Stimulated activated naive CD8-positive, alpha-beta T cell treated with anti-CD3 and anti-CD28 coated beads, Interleukin-15, amount 100 ng/mL, for 72 hours (primary cell): ENCODE data around the gene MAP2K5.

Source experiments
- ATAC-seq: fragments of 150-1000 bp; cut with Tn5 transposase; 2 replicates; pipeline ENCODE4 v1.10.0; 2021; ENCODE audit warnings: mild to moderate bottlenecking, moderate library complexity
- DNase-seq, 2 donors: peaks; one replicate each; pipeline ENCODE4 v3.0.0; 2021 to 2022
- H3K27ac Mint-ChIP-seq, 2 donors: one replicate each; pipeline ENCODE4 v1.8.0; 2022; ENCODE audit warnings: mild to moderate bottlenecking in 2 of 2, mixed read lengths in 2 of 2, moderate library complexity in 2 of 2
- H3K27me3 Mint-ChIP-seq: one replicate; pipeline ENCODE4 v1.8.0; 2022; ENCODE audit warnings: mixed read lengths
- H3K4me1 Mint-ChIP-seq: one replicate; pipeline ENCODE4 v1.8.0; 2022; ENCODE audit warnings: mild to moderate bottlenecking, mixed read lengths
- H3K4me3 Mint-ChIP-seq, 2 donors: one replicate each; pipeline ENCODE4 v1.8.0; 2022; ENCODE audit warnings: mild to moderate bottlenecking in 2 of 2, mixed read lengths in 2 of 2, moderate library complexity in 1 of 2
- H3K9me3 Mint-ChIP-seq, 2 donors: one replicate each; pipeline ENCODE4 v1.8.0; 2022; ENCODE audit warnings: mixed read lengths in 2 of 2

Gene MAP2K5

DNA sequence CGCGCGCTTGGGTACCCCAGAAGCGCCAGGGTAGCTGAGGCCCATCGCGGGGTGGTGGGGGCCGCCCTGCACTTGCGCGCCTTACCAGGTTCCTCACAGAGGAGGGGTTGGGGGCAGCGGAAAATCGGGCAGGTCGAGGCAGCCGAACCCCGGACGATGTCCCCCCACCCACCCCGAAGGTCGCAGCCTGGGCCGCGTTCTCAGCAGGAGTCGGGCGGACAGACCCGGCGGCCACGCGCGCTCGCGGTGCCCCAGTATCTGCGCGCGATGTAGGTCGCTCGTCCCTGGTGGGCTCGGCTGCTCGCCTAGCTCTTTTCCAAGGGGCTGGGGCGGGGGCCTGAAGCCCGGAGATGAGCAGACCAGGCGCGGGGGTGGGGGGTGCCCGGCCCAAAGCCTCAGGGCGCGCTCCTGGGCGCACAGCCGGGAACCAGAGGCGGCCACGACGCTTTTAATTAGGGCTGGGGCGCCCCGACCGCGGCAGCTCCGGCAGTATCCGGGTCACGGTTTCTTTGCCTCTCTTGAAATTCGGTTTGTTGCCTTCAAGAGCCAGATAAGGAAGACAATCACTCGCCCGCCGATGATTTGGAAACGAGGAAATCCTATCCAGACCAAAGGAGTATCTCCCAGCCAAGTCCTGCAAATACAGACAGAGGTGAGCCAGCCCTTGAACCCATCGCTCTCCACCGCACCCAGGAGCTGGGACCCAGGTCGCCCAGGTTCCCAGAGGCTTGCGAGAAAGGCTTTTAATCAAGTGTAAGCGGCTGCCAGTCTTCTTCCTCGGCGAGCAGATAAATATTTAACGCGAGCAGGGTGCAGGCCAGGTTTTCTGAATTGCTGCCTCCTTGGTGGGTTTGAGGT is 287.4 kb downstream of the MAP2K5 start:
- no peaks in the 10 kb centered on the region for H3K9me3 Mint-ChIP-seq
- H3K4me1 Mint-ChIP-seq, result peaks cover 70% of the 10 kb centered on the region
- peak in 1 of 2 donors; percentile 18 for DNase-seq
- H3K4me3 Mint-ChIP-seq, result peak overlapping the region in 1 of 2 donors; percentile 60
- ATAC-seq, result no peak
- peaks cover 90% of the 10 kb centered on the region for H3K27me3 Mint-ChIP-seq
- H3K27ac Mint-ChIP-seq, result no peak overlapping the region

DNA sequence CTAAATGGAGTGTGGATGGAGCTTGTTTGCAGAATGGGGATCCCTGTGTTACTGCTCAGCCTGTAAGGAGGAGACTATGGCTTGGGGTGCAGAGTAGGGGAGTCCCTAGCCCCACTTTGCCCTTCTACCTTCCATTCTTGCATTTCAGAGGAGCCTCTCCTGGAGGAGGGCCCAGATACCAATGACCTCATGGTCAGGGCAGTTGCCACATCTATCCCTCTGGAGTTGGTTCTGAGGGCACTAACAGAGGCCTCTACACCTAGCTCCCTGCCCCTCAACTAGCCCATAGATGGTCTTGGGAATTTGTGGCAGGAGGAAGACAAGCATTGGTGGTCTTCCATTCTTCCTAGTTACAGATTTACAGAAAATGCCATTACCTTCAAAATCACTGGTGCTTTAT is 288.9 kb downstream of the MAP2K5 start:
- Mint-ChIP-seq H3K27me3 (peaks cover 90% of the 10 kb centered on the region), H3K4me3 (no peak overlapping the region), H3K9me3 (no peaks in the 10 kb centered on the region), H3K27ac (no peak overlapping the region), H3K4me1 (peaks cover 73% of the 10 kb centered on the region)
- DNase-seq, result peak in 1 of 2 donors; percentile 9
- ATAC-seq, result no peak

DNA sequence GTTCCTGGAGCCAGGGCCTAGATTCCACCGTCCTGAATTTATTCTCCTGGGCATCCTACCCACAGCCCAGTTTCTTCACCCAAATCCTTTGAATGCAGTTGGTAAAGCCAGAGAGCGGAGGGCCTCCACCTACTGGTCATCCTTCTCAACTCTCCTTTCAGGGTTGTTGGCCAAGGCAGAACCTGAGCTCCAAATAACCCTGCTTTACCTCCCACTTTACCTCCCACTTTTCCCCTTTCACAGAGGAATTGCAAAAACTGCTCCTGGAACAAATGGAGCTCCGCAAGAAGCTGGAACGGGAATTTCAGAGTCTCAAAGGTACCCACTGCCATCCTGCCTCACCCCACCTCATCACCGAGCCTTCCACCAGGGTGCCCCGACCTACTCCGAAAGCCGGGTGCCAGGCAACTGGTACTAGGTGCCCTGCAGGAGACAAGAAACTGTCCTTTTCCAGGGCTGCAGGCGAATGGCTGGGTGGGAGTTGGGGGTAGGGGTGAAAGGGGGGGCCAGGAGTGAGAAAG is 289.6 kb downstream of the MAP2K5 start:
- peak in 1 of 2 donors; percentile 18 for DNase-seq
- Mint-ChIP-seq H3K27ac (no peak overlapping the region), H3K27me3 (peaks cover 91% of the 10 kb centered on the region), H3K4me3 (no peak overlapping the region), H3K9me3 (no peaks in the 10 kb centered on the region), H3K4me1 (peaks cover 75% of the 10 kb centered on the region)
- no peak for ATAC-seq

DNA sequence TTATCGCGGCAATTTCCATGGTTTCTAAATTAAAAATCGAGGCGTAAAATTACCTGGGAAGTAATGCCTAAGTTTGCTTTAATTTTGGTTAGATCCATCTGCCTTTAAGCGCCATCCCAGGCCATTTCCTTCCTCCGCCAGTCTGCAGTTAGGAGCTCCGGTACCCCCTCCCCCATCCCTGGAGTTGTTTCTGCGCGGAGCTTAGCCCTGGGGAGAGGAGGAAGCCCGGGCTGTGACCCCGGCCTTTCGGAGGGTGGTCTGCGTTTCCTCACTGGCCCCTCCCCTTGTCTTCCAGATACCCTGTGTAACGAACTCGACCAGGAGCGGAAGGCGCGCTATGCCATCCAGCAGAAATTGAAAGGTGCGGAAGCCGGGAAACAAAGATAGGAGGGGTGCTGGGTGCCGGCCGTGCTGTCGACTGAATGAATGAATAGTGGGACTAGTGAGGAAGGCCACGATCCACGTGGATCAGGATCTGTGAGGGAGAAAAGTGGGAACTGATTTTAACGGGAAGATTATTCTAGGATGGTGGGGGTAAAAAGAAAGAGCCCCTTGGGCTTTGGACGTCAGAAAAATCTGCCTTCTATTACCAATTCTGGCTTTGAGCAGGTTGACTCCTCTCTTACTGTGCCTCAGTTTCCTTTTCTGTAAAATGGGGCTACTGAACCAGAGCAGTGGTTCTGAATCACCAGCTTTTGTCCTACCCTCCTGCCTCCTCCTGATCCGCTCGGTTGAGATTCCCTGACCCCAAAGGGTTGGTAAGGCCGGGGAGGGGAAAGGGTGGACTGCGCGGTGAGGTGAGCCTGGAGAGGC is 290.6 kb downstream of the MAP2K5 start:
- ATAC-seq, result no peak
- Mint-ChIP-seq H3K27ac (no peak overlapping the region), H3K4me3 (peak overlapping the region; percentile 73 to 88), H3K9me3 (no peaks in the 10 kb centered on the region), H3K4me1 (peaks cover 72% of the 10 kb centered on the region), H3K27me3 (peaks cover 98% of the 10 kb centered on the region)
- no peak for DNase-seq

DNA sequence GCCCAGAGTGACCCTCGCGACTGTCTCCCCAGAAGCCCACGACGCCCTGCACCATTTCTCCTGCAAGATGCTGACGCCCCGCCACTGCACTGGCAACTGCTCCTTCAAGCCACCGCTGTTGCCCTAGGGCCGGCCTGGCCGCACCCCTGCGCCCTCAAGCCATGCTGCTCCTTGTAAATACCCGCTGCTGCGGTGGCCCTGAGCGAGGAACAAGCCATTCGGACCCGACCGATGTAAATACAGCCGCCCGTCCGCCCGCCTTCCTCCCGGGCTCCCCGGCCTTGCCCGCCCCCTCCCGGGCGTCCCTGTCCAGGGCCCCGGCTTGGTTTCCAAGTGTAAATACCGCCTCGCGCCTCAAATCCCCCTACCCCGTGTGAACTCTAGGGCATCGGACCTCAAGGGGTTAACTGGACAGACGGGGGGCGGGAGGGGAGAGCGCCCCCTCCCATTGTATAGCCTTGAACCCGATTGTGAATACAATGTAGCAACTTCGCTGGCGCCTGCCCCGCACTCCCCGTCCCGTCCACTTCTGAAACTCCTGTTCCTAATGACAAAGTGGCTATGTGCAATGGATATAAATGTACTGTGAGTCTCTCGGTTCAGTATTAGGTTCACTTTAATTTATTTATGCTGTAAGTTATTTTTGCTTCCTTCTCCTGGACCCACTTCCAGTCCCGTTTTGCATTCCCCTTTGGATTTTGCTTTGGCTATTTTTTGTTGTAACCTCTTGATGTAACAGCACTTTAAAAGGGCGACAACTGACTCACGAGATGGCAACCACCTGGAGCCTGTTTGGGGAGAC is 291.4 kb downstream of the MAP2K5 start:
- H3K27ac Mint-ChIP-seq, result no peak overlapping the region
- DNase-seq (peak; percentile 44 to 51), ATAC-seq (peak; percentile 73)
- H3K4me3 Mint-ChIP-seq, result peak overlapping the region; percentile 73 to 88
- no peaks in the 10 kb centered on the region for H3K9me3 Mint-ChIP-seq
- H3K4me1 Mint-ChIP-seq, result peaks cover 71% of the 10 kb centered on the region
- peaks cover 95% of the 10 kb centered on the region for H3K27me3 Mint-ChIP-seq

DNA sequence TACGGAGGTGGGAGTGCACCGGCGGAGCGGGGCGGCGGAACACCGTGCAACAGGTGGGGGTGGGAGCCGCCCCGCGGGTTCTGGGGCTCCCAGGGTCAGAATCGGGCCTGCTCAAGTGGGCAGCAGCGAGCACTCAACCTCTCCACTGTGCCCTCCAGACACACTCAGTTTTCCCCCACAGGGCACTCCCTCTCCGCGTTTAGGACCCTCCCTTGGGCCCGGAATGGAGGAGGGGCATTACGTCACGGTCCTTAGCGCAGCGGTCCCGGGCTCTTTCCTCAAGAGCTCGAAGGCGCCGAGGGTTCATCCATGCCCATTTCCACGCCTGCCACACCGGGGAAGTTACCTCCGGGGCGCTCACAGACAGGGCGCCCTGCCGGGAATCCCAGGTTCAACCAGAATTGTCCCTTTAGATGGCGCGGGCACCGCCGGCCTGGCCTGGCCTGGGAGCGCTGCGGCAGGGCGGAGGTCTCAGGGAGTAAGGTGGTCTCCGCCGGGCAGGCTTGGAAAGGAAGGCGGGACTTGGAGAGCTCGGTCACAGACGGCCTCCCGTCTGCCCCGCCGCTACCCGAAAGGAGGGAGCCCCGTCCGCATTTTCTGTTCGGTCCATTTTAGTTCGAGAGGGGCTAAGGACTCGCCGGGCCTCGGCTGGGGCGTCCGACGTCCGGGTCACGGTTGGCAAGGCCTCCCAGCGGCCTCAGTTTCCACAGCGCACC is 292.2 kb downstream of the MAP2K5 start:
- Mint-ChIP-seq H3K4me3 (peak overlapping the region; percentile 73 to 88), H3K27me3 (peaks cover 87% of the 10 kb centered on the region), H3K4me1 (peaks cover 72% of the 10 kb centered on the region), H3K9me3 (no peaks in the 10 kb centered on the region), H3K27ac (no peak overlapping the region)
- DNase-seq, result peak in 1 of 2 donors; percentile 14
- ATAC-seq, result no peak

DNA sequence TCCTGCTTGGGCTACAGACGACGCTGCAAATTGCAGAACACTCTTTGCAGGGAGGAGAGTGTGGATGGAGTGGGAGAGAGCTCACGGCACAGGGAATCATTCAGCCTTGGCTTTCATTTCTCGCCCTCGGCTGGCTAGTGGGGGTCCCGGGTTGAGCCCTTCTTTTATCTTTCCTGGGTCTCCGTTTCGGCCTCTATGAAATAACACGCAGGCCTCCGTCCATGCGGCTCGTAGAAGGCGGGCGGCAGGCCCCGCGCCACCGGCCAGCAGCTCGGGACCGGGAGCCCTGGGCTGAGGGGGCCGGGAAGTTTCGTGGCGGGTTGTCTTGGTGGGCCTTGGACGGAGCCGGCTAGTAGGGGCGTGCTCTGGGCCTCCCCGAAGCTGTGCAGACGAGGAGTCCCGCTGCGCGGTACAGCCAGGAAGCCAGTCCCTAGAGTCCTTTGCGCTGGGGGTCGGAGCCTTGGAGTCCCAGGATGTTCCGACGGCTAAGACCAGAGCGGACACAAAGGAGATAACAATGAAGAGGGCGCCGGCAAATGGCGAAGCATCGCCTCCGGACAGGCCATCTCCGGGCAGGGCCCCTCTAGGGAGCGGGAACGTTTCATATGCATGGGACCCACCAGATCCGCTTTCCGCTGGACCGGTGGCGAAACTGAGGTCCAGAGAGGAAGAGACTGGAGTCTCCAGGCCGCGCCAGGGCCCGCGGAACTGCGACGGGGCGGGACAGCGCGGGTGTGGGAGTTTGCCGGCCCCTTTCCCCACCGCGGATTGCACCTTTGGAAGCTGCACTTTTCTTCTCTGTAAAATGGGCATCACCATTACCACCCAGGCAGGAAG is 293.0 kb downstream of the MAP2K5 start:
- Mint-ChIP-seq H3K4me3 (peak overlapping the region; percentile 73 to 88), H3K4me1 (peaks cover 71% of the 10 kb centered on the region), H3K27ac (no peak overlapping the region), H3K9me3 (no peaks in the 10 kb centered on the region), H3K27me3 (peaks cover 79% of the 10 kb centered on the region)
- DNase-seq (peak in 1 of 2 donors; percentile 27), ATAC-seq (no peak)

DNA sequence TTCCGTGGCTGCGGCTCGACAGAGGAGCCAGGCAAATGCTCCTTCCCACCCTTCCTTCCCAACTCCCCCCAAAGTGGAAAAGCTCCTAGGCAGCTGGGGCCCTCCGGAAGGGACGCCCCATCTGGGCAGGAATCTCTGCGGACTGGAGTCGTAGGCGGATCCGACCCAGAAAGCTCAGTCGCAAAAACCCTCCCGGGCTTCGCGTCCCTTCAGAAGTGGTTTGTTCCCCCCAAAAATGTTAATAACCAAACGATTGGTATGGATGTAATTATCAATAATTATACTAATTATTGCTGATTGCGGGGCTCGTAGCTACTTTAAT is 293.6 kb downstream of the MAP2K5 start:
- Mint-ChIP-seq H3K4me3 (peak overlapping the region; percentile 73 to 88), H3K9me3 (no peaks in the 10 kb centered on the region), H3K4me1 (peaks cover 70% of the 10 kb centered on the region), H3K27ac (no peak overlapping the region), H3K27me3 (peaks cover 73% of the 10 kb centered on the region)
- DNase-seq (no peak), ATAC-seq (no peak)

DNA sequence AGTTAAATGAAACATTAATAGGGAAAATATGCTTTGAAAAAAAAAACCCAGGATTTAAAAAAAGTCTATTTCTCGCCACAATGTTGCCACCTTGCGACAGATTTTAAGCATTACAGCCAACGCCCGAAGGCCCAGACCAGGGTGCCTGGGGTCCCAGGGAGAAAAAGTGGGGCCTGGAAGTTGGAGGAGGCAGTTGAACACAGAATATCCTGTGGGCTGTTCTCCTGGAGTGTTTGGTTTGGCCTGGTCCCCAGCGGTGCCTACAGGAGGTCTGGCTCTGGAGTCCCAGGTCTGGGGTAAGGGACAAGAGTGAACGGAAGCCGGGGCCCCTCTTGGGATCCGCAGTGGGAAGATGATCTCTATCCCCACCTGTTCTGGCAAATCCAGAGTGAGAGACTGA is 294.0 kb downstream of the MAP2K5 start:
- H3K27me3 Mint-ChIP-seq, result peaks cover 69% of the 10 kb centered on the region

DNA sequence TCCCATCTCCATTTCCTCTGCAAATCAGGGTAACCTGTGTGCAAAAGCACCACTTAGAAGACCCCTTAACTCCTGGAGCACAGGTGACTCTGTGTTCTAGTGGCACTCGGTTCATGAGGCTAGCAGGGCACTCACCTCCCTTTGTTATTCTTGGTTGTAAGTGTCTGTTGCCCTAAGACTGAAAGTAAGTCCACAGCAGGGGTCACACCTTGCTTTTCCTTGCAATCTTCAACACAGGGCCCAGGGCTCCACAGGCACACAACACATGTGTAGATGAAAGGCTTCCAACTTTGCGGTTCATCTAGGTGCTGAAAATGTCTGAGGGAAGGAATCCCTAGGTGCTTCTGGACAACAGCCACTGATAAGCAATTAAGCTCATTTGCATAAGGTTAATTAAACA is 294.5 kb downstream of the MAP2K5 start:
- H3K4me1 Mint-ChIP-seq, result peaks cover 75% of the 10 kb centered on the region
- peaks cover 64% of the 10 kb centered on the region for H3K27me3 Mint-ChIP-seq
- ATAC-seq (no peak), DNase-seq (no peak)
- no peaks in the 10 kb centered on the region for H3K9me3 Mint-ChIP-seq
- no peak overlapping the region for H3K4me3 Mint-ChIP-seq
- no peak overlapping the region for H3K27ac Mint-ChIP-seq

More for the DNA sequence above, 294.0 kb downstream of the MAP2K5 start:
- no peaks in the 10 kb centered on the region for H3K9me3 Mint-ChIP-seq
- H3K4me1 Mint-ChIP-seq, result peaks cover 74% of the 10 kb centered on the region
- peak; percentile 46 to 53 for DNase-seq
- ATAC-seq, result no peak
- H3K27ac Mint-ChIP-seq, result no peak overlapping the region
- H3K4me3 Mint-ChIP-seq, result peak overlapping the region; percentile 73 to 88

DNA sequence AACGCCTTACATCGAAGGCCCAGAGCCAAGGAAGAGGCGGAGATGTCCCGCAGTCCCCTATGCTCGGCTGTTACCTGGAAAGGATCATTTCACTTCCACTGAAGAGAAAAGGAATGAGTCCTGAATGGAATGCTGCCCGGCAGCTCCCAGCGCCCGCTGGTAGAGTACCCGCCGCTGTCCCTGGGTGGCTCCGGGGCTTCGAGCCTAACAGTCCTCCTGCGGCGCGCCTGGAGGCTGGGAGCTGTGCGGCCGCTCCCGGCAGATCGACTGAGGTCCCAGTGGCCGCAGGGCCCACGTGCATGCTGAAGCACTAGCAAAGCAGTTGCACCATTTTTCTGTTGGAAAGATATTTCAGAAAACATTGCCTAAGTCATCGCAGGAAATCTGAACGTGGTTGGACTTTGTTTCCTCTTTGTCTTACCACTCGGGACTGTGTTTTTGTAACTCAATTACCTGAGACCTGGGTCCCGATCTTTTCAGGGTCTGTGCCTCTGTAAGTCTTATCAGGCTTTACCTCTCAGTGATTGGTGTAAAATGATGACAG is 296.4 kb downstream of the MAP2K5 start:
- Mint-ChIP-seq H3K4me3 (peak overlapping the region; percentile 69 to 95), H3K4me1 (peaks cover 58% of the 10 kb centered on the region), H3K9me3 (no peaks in the 10 kb centered on the region), H3K27me3 (peaks cover 45% of the 10 kb centered on the region), H3K27ac (no peak overlapping the region)
- DNase-seq (no peak), ATAC-seq (no peak)

DNA sequence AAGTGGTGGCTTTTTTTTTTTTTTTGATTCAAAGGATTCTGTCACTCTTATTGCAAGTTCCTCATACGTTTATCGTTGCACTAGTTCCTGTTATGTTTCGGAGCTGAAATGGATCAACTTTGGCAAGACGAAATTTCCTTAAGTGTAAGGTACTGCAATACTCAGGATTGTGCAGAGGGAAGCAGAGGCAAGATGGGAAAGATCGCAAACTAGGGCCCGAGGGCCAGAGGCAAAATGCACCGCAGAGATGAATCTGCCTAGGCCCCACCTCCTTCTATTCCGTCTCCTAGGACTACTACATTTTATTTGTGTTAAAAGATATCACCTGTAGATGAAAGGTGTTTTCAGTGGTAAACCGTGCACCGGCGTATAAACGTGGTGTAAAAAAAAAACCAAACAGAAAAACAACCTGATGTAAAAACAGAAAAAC is 297.0 kb downstream of the MAP2K5 start:
- peak in 1 of 2 donors; percentile 54 for DNase-seq

DNA sequence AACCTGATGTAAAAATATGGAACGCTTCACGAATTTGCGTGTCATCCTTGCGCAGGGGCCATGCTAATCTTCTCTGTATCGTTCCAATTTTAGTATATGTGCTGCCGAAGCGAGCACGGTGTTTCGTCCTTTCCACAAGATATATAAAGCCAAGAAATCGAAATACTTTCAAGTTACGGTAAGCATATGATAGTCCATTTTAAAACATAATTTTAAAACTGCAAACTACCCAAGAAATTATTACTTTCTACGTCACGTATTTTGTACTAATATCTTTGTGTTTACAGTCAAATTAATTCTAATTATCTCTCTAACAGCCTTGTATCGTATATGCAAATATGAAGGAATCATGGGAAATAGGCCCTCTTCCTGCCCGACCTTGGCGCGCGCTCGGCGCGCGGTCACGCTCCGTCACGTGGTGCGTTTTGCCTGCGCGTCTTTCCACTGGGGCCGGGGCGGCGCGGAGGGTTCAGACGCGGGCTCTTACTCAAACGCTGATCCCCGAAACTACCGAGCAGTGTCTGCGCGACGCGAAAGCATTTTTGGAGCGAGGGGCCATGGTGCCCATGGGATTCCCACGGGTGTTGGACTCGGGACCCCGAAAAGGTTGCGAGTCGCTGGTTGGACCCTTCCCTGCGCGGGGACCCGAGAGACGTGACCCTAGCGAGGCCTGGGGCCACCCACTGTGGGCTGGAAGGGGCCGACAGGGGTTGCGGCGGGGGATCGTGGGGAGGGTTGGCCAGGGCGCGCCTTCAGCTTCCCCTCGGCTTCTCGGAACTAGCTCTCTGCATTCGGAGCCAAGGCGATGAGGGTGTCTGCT is 297.6 kb downstream of the MAP2K5 start, which contains the start of gene RNU6-1:
RNU6-1 (minus strand) TSS at position 117 of the 820 bp plus-strand sequence.
- ATAC-seq, result peak; percentile 94
- peak within 1 kb of the TSS; percentile 93 to 95 for H3K4me3 Mint-ChIP-seq
- H3K4me1 Mint-ChIP-seq, result peaks cover 45% of the 10 kb centered on the region
- DNase-seq, result peak; percentile 94 to 96
- H3K27ac Mint-ChIP-seq, result peak within 1 kb of the TSS; percentile 98 to 99
- peaks cover 33% of the 10 kb centered on the region for H3K27me3 Mint-ChIP-seq
- no peaks in the 10 kb centered on the region for H3K9me3 Mint-ChIP-seq

More for the DNA sequence above, 297.0 kb downstream of the MAP2K5 start:
- Mint-ChIP-seq H3K9me3 (no peaks in the 10 kb centered on the region), H3K27ac (peak overlapping the region; percentile 98 to 99), H3K27me3 (peaks cover 39% of the 10 kb centered on the region), H3K4me1 (peaks cover 51% of the 10 kb centered on the region), H3K4me3 (peak overlapping the region; percentile 93 to 95)
- peak; percentile 32 for ATAC-seq
